OCI-LY3 (cell line): ENCODE results near the gene ST3GAL4.
"Not testable (repeated sequence)": the region's sequence is repeated elsewhere in the genome, so short reads cannot be mapped to it uniquely, and the experiment has no call there.

Experiments used
- H2AFZ ChIP-seq: fragments of 200-600, 300-600 bp; shearing (Covaris generic); 2 replicates; pipeline ENCODE4 v1.6.0; 2014; ENCODE audit warnings: antibody characterized with exemption, low read depth, low read length
- H3K27ac ChIP-seq: fragments of 200-600, 300-600 bp; sonication (generic); 2 replicates; pipeline ENCODE4 v1.5.1; 2014; ENCODE audit warnings: mild to moderate bottlenecking, low read length, moderate library complexity, mixed read lengths
- H3K27me3 ChIP-seq: fragments of 200-600, 300-600 bp; sonication (generic); 2 replicates; pipeline ENCODE4 v1.6.1; 2014; ENCODE audit warnings: low read depth, low read length, mixed read lengths
- H3K36me3 ChIP-seq: fragments of 200-600, 300-600 bp; sonication (generic); replicated peaks from 2 replicates; pipeline ENCODE3; 2014; ENCODE audit warnings: low read depth, low read length, mixed read lengths
- H3K4me1 ChIP-seq: fragments of 300-600, 200-600 bp; sonication (generic); 2 replicates; pipeline ENCODE4 v1.6.1; 2014; ENCODE audit warnings: low read length, mixed read lengths
- H3K4me2 ChIP-seq: fragments of 200-600, 300-600 bp; sonication (generic); 2 replicates; pipeline ENCODE4 v1.6.1; 2014; ENCODE audit warnings: low read length, mixed read lengths
- H3K4me3 ChIP-seq: fragments of 300-600, 200-600 bp; sonication (generic); 2 replicates; pipeline ENCODE4 v1.5.1; 2014; ENCODE audit warnings: antibody characterized with exemption, mild to moderate bottlenecking, low read length, moderate library complexity
- H3K79me2 ChIP-seq: fragments of 300-600, 200-600 bp; shearing (Covaris generic); 2 replicates; pipeline ENCODE4 v1.6.1; 2014; ENCODE audit warnings: mild to moderate bottlenecking, low read length, mixed read lengths
- H3K9ac ChIP-seq: fragments of 300-600, 200-600 bp; shearing (Covaris generic); 2 replicates; pipeline ENCODE4 v1.6.0; 2014; ENCODE audit warnings: mild to moderate bottlenecking, low read length, moderate library complexity
- H3K9me3 ChIP-seq: fragments of 200-600, 300-600 bp; shearing (Covaris generic); 2 replicates; pipeline ENCODE4 v1.6.1; 2014; ENCODE audit warnings: low read length, mixed read lengths; ENCODE audit not compliant: insufficient read depth
- H4K20me1 ChIP-seq: fragments of 200-600, 300-600 bp; sonication (generic); 2 replicates; pipeline ENCODE4 v1.6.1; 2016; ENCODE audit warnings: low read length, mixed read lengths; ENCODE audit not compliant: insufficient read depth
- EZH2phosphoT487 ChIP-seq: fragments of 200-600 bp; shearing (Covaris generic); IDR thresholded peaks from 2 replicates; pipeline ENCODE4 v1.6.1; 2018; ENCODE audit warnings: antibody characterized with exemption, mixed run types, low read depth
- TF ChIP-seq, protein P1 (sequence below): fragments of 200-600, 300-600 bp; sonication (generic); IDR thresholded peaks from 2 replicates; pipeline ENCODE4 v1.5.1; 2014; ENCODE audit warnings: antibody characterized with exemption, low read length, low read depth

Gene ST3GAL4

GRCh38 chr11:126370016-126370415 lies 14.5 kb downstream of the ST3GAL4 start:
- Histone ChIP-seq H2AFZ (no peak overlapping the region), H3K4me1 (peaks cover 8% of the 10 kb centered on the region; the same call in 1 of the 2 replicates), H3K36me3 (no peaks in the 10 kb centered on the region), H4K20me1 (no peaks in the 10 kb centered on the region), H3K9ac (no peak overlapping the region), H3K79me2 (no peaks in the 10 kb centered on the region), H3K4me3 (no peak overlapping the region), H3K27ac (no peak overlapping the region), H3K9me3 (no peaks in the 10 kb centered on the region), H3K27me3 (no peaks in the 10 kb centered on the region), H3K4me2 (no peak overlapping the region)
- TF ChIP-seq, protein P1, sequence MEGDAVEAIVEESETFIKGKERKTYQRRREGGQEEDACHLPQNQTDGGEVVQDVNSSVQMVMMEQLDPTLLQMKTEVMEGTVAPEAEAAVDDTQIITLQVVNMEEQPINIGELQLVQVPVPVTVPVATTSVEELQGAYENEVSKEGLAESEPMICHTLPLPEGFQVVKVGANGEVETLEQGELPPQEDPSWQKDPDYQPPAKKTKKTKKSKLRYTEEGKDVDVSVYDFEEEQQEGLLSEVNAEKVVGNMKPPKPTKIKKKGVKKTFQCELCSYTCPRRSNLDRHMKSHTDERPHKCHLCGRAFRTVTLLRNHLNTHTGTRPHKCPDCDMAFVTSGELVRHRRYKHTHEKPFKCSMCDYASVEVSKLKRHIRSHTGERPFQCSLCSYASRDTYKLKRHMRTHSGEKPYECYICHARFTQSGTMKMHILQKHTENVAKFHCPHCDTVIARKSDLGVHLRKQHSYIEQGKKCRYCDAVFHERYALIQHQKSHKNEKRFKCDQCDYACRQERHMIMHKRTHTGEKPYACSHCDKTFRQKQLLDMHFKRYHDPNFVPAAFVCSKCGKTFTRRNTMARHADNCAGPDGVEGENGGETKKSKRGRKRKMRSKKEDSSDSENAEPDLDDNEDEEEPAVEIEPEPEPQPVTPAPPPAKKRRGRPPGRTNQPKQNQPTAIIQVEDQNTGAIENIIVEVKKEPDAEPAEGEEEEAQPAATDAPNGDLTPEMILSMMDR, result no peak
- no peak for TF ChIP-seq EZH2phosphoT487

- no peaks in the 10 kb centered on the region for H3K79me2 ChIP-seq
- H3K4me3 ChIP-seq, result no peak overlapping the region
- H3K27me3 ChIP-seq, result no peaks in the 10 kb centered on the region
- H3K4me1 ChIP-seq, result peaks cover 8% of the 10 kb centered on the region; the same call in 1 of the 2 replicates
- no peaks in the 10 kb centered on the region for H3K9me3 ChIP-seq
- TF ChIP-seq, protein P1, result no peak
- no peak for TF ChIP-seq EZH2phosphoT487
- no peak overlapping the region for H3K27ac ChIP-seq
- H2AFZ ChIP-seq, result no peak overlapping the region
- no peak overlapping the region for H3K9ac ChIP-seq
- no peaks in the 10 kb centered on the region for H3K36me3 ChIP-seq
- H3K4me2 ChIP-seq, result no peak overlapping the region
- H4K20me1 ChIP-seq, result no peaks in the 10 kb centered on the region
Observed at GRCh38 chr11:126371595-126371994, 16.1 kb downstream of the ST3GAL4 start.

DNA sequence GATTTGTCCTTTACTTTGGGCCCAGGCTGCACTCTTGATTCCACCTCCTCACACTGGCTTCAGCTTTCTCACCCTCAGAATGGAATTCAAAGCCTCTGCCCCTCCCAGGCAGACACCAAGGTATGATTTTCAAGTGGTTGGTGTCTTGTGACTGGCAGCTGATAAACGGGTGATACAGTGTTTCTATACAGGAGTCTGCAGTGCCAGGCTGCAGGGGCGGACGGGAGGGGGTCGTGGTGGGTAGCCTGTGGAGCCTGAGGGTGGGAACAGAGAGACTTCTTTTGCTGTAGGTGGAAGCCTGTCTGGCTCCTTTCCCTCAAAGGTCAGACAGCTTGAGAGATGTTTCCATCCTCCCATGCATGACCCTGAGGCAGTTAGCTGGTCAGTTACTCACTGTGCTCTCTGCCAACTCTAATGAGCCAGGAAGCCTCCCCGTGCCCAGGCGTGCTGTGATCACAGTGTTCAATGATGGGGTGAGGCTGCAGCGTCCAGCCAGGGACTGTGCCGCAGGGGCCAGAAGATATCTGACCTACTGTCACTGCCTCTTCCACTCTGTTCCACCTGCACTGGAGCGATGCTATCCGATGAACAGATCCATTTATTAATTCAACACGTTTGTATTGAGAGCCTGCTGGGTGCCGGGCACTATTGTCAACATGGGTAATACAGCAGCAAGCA lies 18.0 kb downstream of the ST3GAL4 start:
- not testable (repeated sequence) for H3K4me2 ChIP-seq, H3K4me3 ChIP-seq, H3K9me3 ChIP-seq, H3K27me3 ChIP-seq, H3K4me1 ChIP-seq, H3K79me2 ChIP-seq, H3K36me3 ChIP-seq, H3K27ac ChIP-seq, H3K9ac ChIP-seq, H2AFZ ChIP-seq, H4K20me1 ChIP-seq

GRCh38 chr11:126374562-126375300 lies 19.2 kb downstream of the ST3GAL4 start:
- not testable (repeated sequence) for H3K4me2 ChIP-seq, H3K27ac ChIP-seq, H2AFZ ChIP-seq, H4K20me1 ChIP-seq, H3K4me1 ChIP-seq, H3K4me3 ChIP-seq, H3K27me3 ChIP-seq, H3K79me2 ChIP-seq, H3K9me3 ChIP-seq, H3K36me3 ChIP-seq, H3K9ac ChIP-seq

- Histone ChIP-seq H3K27me3 (no peaks in the 10 kb centered on the region), H3K36me3 (no peaks in the 10 kb centered on the region), H3K27ac (no peak overlapping the region), H3K4me3 (no peak overlapping the region), H3K9me3 (no peaks in the 10 kb centered on the region), H2AFZ (no peak overlapping the region), H3K4me1 (no peaks in the 10 kb centered on the region), H4K20me1 (no peaks in the 10 kb centered on the region), H3K79me2 (no peaks in the 10 kb centered on the region; the same call in 1 of the 2 replicates), H3K4me2 (no peak overlapping the region), H3K9ac (no peak overlapping the region)
- no peak for TF ChIP-seq EZH2phosphoT487
- TF ChIP-seq, protein P1, result no peak
Observed at GRCh38 chr11:126375726-126376125, 20.2 kb downstream of the ST3GAL4 start.
